HL-60 (cell line): ENCODE measurements around the gene CES1.

Experiments
- DNase-seq, 2 experiments: peaks; one replicate each; pipeline ENCODE4 v3.0.0-alpha.2; 2010 to 2020; ENCODE audit warnings: low read depth in 1 of 2, low spot score in 1 of 2
- H3K27ac ChIP-seq: fragments of 250-450 bp; sonication (Bioruptor Pico); replicated peaks from 2 replicates; pipeline ENCODE4 v1.5.1; 2020; ENCODE audit warnings: mild to moderate bottlenecking, moderate library complexity
- H3K27me3 ChIP-seq: fragments of 250-450 bp; sonication (Bioruptor Pico); 2 replicates; pipeline ENCODE4 v1.5.1; 2021; ENCODE audit warnings: mild to moderate bottlenecking, moderate library complexity; ENCODE audit not compliant: insufficient read depth, poor library complexity, severe bottlenecking
- H3K4me3 ChIP-seq: replicated peaks from 2 replicates; pipeline ENCODE4 v1.5.1; 2011; ENCODE audit warnings: mild to moderate bottlenecking, control low read depth, low read length; ENCODE audit not compliant: insufficient read depth
- GABPA ChIP-seq: IDR thresholded peaks from 2 replicates; pipeline ENCODE4 v1.6.1; 2012; ENCODE audit warnings: low read depth
- POLR2AphosphoS5 ChIP-seq: IDR thresholded peaks from 2 replicates; pipeline ENCODE4 v1.6.1; 2012; ENCODE audit warnings: low read depth
- SPI1 ChIP-seq: IDR thresholded peaks from 2 replicates; pipeline ENCODE4 v1.6.1; 2012; ENCODE audit warnings: low read depth, mild to moderate bottlenecking, borderline replicate concordance
- TF ChIP-seq, protein P1 (sequence below): IDR thresholded peaks from 2 replicates; pipeline ENCODE4 v1.6.1; 2012; ENCODE audit warnings: low read depth; ENCODE audit not compliant: insufficient replicate concordance
- TF ChIP-seq, protein P2 (sequence below): IDR thresholded peaks from one replicate; pipeline ENCODE4 v1.5.1; 2011; ENCODE audit warnings: low read length, control low read depth, inconsistent platforms; ENCODE audit not compliant: insufficient read depth

CES1 gene

DNA sequence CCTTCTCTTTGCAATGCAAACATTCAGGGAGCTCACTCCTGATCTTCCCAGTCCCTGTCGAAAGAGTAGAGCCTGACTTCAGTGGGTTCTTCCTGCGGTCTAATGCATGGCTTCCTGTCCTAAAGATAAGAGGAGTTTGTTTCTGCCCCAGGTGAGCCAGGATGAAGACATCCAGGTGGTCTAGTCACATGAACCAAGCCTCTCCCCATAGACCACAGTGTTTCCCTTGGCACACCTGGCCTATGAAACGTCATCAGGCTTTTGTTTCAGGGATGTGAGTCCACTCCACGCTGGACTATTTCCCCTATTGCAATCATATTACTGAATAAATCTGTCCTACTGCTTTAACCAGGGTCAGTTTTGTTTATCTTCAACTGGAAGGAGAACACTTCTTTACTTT, 21.1 kb downstream of the CES1 start:
- TF ChIP-seq, protein P1, sequence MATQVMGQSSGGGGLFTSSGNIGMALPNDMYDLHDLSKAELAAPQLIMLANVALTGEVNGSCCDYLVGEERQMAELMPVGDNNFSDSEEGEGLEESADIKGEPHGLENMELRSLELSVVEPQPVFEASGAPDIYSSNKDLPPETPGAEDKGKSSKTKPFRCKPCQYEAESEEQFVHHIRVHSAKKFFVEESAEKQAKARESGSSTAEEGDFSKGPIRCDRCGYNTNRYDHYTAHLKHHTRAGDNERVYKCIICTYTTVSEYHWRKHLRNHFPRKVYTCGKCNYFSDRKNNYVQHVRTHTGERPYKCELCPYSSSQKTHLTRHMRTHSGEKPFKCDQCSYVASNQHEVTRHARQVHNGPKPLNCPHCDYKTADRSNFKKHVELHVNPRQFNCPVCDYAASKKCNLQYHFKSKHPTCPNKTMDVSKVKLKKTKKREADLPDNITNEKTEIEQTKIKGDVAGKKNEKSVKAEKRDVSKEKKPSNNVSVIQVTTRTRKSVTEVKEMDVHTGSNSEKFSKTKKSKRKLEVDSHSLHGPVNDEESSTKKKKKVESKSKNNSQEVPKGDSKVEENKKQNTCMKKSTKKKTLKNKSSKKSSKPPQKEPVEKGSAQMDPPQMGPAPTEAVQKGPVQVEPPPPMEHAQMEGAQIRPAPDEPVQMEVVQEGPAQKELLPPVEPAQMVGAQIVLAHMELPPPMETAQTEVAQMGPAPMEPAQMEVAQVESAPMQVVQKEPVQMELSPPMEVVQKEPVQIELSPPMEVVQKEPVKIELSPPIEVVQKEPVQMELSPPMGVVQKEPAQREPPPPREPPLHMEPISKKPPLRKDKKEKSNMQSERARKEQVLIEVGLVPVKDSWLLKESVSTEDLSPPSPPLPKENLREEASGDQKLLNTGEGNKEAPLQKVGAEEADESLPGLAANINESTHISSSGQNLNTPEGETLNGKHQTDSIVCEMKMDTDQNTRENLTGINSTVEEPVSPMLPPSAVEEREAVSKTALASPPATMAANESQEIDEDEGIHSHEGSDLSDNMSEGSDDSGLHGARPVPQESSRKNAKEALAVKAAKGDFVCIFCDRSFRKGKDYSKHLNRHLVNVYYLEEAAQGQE = no peak
- TF ChIP-seq SPI1 (no peak), POLR2AphosphoS5 (no peak), GABPA (no peak)
- TF ChIP-seq, protein P2, sequence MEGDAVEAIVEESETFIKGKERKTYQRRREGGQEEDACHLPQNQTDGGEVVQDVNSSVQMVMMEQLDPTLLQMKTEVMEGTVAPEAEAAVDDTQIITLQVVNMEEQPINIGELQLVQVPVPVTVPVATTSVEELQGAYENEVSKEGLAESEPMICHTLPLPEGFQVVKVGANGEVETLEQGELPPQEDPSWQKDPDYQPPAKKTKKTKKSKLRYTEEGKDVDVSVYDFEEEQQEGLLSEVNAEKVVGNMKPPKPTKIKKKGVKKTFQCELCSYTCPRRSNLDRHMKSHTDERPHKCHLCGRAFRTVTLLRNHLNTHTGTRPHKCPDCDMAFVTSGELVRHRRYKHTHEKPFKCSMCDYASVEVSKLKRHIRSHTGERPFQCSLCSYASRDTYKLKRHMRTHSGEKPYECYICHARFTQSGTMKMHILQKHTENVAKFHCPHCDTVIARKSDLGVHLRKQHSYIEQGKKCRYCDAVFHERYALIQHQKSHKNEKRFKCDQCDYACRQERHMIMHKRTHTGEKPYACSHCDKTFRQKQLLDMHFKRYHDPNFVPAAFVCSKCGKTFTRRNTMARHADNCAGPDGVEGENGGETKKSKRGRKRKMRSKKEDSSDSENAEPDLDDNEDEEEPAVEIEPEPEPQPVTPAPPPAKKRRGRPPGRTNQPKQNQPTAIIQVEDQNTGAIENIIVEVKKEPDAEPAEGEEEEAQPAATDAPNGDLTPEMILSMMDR = no peak

DNA sequence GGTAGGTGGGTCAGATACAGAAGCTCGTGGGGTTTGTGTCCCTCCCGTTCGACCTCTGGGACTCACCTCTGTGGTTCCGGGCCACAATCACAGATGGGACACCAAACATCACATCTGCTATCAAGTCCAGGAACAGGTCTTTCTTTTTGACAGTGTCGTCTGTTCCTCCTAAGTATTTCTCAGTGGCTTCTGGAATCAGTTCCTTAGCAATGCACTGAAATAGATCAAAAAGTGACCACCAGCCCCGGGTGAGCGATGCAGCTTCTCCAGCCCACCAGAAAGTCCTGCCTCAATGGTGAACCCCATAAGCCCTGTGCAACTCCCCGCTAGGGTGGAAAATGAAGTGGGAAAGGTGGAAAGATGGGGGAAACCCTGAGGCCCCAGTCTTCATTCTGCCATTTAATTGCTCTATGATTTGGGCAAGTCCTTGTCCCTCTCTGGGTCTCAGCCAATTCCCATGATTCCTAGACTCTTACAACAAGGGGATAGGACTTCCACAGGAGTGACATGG, 22.4 kb downstream of the CES1 start:
- no peak for DNase-seq
- no peak overlapping the region for H3K27ac ChIP-seq
- no peak overlapping the region for H3K4me3 ChIP-seq
- H3K27me3 ChIP-seq = no peaks in the 10 kb centered on the region
- TF ChIP-seq, protein P1 = no peak
- TF ChIP-seq, protein P2 = no peak
- no peak for TF ChIP-seq GABPA
- no peak for TF ChIP-seq POLR2AphosphoS5
- TF ChIP-seq SPI1 = no peak

More for the DNA sequence above, 21.1 kb downstream of the CES1 start:
- no peak for DNase-seq
- Histone ChIP-seq H3K27ac (no peak overlapping the region), H3K27me3 (no peaks in the 10 kb centered on the region), H3K4me3 (no peak overlapping the region)

DNA sequence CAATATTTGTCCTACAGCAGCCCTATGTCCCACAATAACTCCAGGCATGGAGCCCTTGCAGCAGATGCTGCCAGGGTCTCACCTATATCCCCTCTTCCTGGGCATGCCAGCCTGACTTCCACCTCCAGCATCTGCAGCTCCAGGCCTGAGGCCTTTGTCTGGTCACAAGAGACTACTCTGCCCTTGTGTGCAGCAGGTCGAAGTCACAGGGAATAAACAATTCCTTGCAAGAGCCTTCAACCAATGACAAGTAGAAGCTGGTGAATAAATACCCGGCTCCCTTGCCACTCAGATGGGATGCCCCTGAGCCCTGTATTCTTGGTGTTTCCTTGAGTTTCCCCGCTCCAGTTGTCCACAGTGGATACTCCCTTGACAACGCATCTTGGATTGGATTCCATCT, 23.0 kb downstream of the CES1 start:
- DNase-seq = no peak
- Histone ChIP-seq H3K27ac (no peak overlapping the region), H3K4me3 (no peak overlapping the region), H3K27me3 (no peaks in the 10 kb centered on the region)
- TF ChIP-seq SPI1 (no peak), POLR2AphosphoS5 (no peak), GABPA (no peak)
- TF ChIP-seq, protein P2 = no peak
- TF ChIP-seq, protein P1 = no peak
